NCI-H446 treated with DMSO at 0.1 percent for 48 hours (cell line): ENCODE data around the gene FAM90A1.
A peak's percentile ranks its signal among the peaks of the same experiment; 100 is the strongest.
"Not testable (repeated sequence)": the region's sequence is repeated elsewhere in the genome, so short reads cannot be mapped to it uniquely, and the experiment has no call there.

Source experiments
- DNase-seq: peaks from one replicate; lab custom pipeline; 2025; lab: John Stamatoyannopoulos, UW

FAM90A1 gene

DNA sequence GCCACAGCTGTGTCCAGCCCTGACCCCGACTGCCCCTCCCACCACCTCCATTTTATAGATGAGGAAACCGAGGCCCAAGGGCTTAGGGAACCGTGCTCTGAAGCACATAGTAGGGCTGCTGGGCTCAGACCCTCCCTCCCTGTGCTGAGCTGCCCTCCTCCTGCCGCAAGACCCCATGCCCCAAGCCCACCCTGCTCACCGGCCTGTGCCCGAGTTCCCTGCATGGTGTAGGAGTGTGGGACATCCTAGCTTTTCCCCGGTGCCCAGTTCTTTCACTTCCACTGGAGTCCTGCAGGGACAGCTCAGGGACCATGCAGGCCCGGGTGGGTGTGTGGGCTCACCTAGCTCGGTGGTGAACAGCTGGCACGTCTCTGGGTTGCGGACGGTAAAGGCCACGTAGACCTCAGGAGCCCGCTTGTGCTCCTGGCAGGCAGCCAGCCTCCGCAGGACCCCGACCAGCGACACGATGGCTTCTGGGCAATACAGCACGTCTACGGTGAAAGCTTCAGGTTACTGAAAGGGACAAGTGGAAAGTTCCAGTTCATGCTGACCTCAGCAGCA, 6.6 kb upstream of the FAM90A1 start:
- not testable (repeated sequence) for DNase-seq

DNA sequence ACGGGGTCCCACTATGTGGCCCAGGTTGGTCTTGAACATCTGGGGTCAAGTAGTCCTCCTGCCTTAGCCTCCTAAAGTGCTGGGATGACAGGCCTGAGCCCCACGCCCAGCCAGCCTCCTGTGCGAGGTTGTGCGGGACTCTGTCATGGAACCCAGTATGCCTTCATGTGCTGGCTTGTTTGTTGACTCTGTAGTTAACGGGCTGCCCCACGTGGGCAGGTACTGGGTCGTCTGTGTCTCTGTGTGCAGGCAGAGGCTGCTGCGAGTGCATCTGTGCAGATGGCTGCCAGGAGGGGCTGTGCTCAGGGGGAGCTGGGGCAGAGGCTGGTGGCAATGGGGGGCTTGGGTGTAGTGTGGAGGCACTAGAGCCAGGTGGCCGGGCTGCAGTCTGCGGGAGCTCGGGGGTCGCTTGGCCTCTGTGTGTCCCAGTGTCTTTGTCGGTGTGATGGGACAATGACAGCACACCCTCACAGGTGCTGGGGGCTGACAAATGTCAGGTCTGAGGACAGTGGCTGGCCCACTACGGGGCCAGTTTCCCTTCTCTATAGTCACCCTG, 6.0 kb upstream of the FAM90A1 start:
- DNase-seq, result not testable (repeated sequence)

DNA sequence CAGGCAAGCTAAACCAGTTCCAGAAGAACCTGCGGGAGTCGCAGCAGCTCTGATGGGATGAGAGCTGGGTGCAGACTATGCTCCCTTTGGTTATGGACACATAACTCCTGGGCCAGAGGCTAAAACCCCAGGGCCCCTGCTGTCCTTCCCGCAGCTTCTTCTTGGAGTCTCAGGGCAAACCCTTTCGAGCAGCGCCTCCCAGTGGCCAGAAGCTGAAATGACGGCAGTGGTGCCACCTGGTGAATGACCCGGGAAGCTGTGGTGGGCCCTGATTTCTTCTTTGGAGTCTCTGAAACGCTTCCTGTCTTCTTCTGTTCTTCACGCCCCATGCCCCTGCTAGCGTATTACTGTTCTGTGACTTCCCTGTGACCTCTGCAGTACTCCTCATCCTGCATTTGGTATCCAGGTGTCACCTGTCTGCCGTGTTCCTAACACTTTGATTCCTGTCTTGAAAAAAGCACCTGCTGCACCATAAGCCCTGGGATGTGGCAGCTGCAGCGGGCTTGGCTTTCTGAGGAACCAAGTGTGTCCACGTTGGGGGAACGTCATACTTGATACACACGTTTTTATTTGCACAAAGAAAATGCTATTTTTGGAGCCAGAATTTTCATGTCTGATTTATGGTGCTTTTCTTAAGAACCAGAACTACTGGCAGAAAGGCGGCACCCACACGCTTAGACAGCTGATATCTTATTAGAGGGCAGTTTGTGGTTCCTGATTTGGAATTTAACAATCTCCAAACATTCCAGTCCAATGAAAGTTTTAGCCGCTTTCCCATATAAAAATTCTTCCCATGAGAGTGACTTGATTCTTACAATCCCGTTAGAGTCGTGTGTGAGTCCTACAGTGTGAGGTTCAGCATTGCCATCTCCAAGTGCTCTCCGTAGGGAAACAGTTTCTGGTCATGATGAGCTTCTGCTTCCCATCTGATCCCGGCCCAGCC, 4.5 kb upstream of the FAM90A1 start:
- DNase-seq, result not testable (repeated sequence)

GRCh38 chr12:8231049-8231448, 3.6 kb upstream of the FAM90A1 start:
- not testable (repeated sequence) for DNase-seq

GRCh38 chr12:8229486-8229885, 2.1 kb upstream of the FAM90A1 start:
- not testable (repeated sequence) for DNase-seq

- DNase-seq, result not testable (repeated sequence)
Measured at GRCh38 chr12:8228607-8229006, 1.2 kb upstream of the FAM90A1 start.

DNA sequence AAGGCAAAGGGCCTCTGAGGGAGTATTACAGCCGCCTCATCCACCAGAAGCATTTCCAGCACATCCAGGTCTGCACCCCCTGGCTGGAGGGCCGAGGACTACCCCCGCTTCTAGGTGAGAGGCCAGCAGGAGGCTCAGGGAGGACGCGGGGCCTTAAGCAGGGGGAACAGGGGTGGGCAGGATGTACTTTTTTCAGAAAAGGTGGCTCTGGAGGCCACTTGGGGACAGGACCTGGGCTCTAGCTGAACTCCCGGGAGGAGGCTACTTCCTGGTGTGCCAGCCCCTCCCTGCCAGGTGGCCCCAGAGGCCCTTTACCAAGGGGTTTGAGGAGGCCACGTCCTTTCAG, 287 bp upstream of the FAM90A1 start:
- DNase-seq, result not testable (repeated sequence)

DNA sequence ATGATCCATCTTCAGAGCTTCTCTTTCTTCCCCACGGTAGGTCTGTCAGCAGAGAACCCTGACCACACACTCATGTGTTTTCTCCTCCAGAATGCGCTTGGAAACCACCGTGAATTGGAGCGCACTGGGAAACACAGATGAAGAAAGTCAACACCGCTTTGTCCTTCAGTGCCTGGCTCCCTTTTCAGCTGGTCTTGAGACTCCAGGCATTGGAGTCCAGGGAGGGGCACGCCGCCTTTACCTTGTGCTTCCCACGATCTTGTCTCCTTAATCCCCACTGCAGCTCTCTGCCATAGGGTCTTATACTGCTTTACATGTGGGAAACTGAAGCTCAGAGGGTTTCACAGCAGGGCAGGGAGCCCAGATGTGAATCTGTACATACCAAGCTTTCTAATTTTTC, 1.1 kb downstream of the FAM90A1 start:
- DNase-seq, result no peak

- DNase-seq, result not testable (repeated sequence)
Measured at GRCh38 chr12:8224782-8225181, 2.6 kb downstream of the FAM90A1 start.

DNA sequence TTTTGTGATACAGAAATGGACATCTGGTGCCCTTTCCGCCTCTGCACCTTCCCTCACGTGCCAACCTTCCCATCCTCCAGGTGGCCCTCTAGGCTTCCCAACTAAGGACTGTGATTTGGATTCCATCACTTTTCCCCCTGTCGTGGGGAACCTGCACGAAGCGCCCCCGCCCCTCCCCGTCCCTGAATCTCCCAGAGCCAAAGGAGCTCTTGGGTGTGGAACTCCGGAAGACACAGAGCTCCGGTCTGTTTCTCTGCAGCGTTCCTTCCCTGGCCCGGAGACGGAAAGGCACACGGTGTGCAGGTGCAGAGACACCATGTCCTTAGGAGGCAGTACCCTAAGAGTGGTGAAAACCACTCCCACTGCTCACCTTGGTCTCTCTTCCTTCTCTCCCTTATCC, 3.8 kb downstream of the FAM90A1 start:
- not testable (repeated sequence) for DNase-seq

DNA sequence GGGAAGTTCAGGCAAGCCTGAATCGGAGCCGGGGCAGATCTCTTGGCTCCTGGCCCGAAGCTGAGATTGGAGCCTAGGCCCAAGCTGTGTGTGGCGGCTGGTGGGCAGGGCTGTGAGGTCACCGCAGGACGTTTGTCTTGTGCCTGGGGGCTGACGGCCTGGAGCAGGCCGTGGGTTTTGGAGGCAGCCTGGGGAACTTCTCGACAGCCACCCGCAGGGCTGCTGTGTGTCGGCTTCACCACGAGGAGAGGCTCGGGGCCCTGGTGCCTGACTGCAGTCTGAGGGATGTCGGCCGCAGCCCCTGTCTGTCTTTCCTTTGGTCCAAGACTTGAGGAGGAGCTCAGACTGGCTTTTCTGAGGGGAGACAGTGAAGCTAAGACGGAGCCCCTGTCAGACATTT, 5.1 kb downstream of the FAM90A1 start:
- DNase-seq, result not testable (repeated sequence)

DNA sequence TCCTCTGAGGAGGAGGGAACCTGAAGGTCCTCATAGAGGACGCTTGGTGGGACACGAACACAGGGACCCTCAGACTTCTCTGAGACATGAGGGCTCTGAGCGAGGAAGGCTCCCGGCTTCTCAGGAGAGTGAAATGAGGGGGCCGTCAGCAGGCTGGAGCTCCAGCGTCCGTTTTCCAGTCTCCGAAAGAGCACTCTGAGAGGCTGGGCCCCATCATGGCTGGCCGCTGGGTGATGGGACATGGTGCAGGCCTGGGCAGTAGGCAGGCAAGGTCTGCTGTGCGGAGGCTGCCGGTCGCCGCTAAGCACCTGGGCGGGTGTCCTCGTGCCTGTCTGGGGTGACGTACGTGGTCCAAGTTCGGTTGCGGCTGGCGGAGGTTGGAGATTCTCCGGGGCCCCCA, 5.6 kb downstream of the FAM90A1 start:
- not testable (repeated sequence) for DNase-seq

DNA sequence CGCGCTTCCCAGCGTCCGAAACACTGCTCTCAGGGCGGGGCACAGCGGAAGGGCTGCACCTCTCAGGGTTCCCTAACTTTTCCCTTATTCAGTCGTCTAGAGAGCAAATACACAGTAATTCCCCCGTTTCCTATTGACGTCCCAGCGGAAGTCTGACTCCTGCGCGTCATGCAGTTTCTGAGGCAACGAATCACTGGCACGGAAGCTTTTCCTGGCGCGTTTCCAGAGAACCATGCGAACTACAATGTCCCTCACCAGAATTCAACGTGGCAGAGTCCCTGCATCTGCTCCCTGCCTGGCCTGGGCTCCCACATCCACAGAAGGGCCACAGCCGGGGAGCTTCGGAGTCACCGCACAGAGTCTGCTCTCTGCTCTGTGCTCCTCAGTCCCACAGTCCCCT, 6.0 kb downstream of the FAM90A1 start:
- DNase-seq, result not testable (repeated sequence)

DNA sequence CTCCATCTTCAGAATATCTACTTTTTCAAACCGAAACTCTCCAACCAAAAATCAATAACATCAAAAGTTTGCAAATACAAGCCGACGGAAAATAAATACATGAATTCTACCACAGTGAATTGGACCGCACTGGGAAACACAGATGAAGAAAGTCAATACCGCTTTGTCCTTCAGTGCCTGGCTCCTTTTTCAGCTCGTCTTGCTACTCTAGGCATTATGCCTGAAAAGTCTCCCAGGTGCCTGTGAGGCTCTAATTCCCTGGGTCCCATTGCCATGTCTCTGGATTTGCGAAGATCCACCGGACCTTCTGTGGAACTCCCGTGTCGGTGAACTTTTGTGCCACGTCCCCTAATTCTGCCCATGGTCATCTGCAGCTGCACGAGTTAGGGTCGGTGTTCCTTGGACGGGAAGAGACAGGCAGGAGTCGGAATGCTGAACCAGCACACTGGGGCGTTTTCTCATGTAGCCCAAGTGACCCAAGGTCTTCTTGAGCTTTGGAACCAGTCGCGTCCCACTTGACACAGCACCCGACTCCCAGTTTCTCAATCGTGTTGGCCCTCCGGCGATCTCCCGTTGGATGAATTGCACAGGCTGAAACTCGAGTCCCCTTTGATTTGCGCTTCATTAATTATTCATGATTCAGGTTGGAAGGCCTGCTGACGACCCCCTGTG, 8.6 kb downstream of the FAM90A1 start:
- not testable (repeated sequence) for DNase-seq

GRCh38 chr12:8197685-8198308, 29.6 kb downstream of the FAM90A1 start:
- DNase-seq, result not testable (repeated sequence)

- not testable (repeated sequence) for DNase-seq
Measured at GRCh38 chr12:8188088-8188487, 39.3 kb downstream of the FAM90A1 start.

DNA sequence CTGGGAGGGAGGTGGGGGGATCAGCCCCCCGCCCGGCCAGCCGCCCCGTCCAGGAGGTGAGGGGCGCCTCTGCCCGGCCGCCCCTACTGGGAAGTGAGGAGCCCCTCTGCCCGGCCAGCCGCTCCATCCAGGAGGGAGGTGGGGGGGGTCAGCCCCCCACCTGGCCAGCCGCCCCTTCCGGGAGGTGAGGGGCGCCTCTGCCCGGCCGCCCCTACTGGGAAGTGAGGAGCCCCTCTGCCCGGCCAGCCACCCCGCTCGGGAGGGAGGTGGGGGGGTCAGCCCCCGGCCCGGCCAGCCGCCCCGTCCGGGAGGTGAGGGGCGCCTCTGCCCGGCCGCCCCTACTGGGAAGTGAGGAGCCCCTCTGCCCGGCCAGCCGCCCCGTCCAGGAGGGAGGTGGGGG, 43.2 kb downstream of the FAM90A1 start:
- DNase-seq, result not testable (repeated sequence)

DNA sequence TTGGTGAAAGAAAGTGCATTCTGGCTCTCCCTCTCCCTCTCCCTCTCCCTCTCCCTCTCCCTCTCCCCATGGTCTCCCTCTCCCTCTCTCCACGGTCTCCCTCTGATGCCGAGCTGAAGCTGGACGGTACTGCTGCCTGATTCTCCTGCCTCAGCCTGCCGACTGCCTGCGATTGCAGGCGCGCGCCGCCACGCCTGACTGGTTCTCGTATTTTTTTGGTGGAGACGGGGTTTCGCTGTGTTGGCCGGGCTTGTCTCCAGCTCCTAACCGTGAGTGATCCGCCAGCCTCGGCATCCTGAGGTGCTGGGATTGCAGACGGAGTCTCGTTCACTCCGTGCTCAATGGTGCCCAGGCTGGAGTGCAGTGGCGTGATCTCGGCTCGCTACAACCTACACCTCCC, 44.1 kb downstream of the FAM90A1 start:
- not testable (repeated sequence) for DNase-seq

- not testable (repeated sequence) for DNase-seq
Measured at GRCh38 chr12:8182923-8183322, 44.5 kb downstream of the FAM90A1 start.

DNA sequence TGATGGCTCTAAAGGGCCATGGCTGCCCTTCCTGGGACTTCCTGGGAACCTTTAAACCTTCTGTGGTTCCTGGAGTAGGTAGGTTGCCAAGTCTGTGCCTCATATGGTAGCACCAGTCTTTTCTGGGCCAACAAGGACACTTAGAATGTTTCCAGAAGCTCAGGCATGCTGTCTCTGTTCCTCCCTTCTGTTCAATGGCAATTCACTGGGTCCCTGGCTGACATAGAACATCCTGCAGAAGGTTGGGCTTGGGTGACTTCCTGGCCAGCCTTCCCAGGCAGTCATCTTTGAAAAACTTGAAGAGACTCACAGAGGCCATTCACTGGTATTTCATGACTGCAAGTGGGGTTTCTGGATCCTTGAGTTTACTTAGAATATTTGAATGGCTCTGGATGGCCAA, 46.1 kb downstream of the FAM90A1 start:
- not testable (repeated sequence) for DNase-seq

- DNase-seq, result peak; percentile 31
Measured at GRCh38 chr12:8179989-8180585, 47.3 kb downstream of the FAM90A1 start.

DNA sequence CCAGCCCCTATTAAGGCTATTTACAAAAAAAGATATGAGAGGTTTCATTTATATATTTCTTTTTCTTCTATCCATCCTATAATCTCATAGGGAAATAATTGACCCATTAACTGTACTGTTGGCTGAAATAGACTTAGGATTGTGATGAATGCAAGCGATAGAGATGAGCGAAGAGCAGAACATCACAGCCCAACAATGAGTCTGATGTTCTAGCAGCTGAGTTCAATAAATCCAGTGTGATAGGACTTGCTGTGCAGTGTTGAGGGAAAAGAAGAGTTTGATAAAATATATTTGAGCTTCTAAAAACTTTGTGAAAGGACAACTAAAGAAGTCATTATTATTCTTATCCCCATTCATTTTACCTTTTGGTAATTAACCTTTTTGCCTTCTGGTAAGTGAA, 54.5 kb downstream of the FAM90A1 start:
- not testable (repeated sequence) for DNase-seq
